Activated T-helper 17 cell treated with anti-CD3 and anti-CD28 coated beads, Interleukin-2, amount 50 U/mL, for 72 hours (primary cell): ENCODE results near the gene DCAF6. TPM values are rescaled to one million over a fixed set of nuclear protein-coding genes. Genes with fewer than 3 reads are reported as not detected.
"Not testable (repeated sequence)": the region's sequence is repeated elsewhere in the genome, so short reads cannot be mapped to it uniquely, and the experiment has no call there.

Experiments
- ATAC-seq: fragments of 150-1000 bp; cut with Tn5 transposase; replicated peaks from 2 replicates; pipeline ENCODE4 v1.10.0; 2021; ENCODE audit warnings: mild to moderate bottlenecking, moderate library complexity
- H3K27ac Mint-ChIP-seq: one replicate; pipeline ENCODE4 v1.8.0; 2022; ENCODE audit warnings: mixed read lengths
- H3K27me3 Mint-ChIP-seq: one replicate; pipeline ENCODE4 v1.8.0; 2022; ENCODE audit warnings: mixed read lengths
- H3K36me3 Mint-ChIP-seq: one replicate; pipeline ENCODE4 v1.8.0; 2022; ENCODE audit warnings: low read depth, mild to moderate bottlenecking, mixed read lengths
- H3K4me1 Mint-ChIP-seq: one replicate; pipeline ENCODE4 v1.8.0; 2022; ENCODE audit warnings: mixed read lengths
- H3K4me3 Mint-ChIP-seq: one replicate; pipeline ENCODE4 v1.8.0; 2022; ENCODE audit warnings: mild to moderate bottlenecking, mixed read lengths
- H3K9me3 Mint-ChIP-seq: one replicate; pipeline ENCODE4 v1.8.0; 2022; ENCODE audit warnings: mixed read lengths
- total RNA-seq, 2 donors: library from RNA; stranded (reverse); gene quantifications; one replicate each; pipeline ENCODE4 v1.2.3, GENCODE V29; 2022

The DCAF6 gene
- total RNA-seq, 2 donors from 2014 or later = 25.9 to 37.3 TPM

DNA sequence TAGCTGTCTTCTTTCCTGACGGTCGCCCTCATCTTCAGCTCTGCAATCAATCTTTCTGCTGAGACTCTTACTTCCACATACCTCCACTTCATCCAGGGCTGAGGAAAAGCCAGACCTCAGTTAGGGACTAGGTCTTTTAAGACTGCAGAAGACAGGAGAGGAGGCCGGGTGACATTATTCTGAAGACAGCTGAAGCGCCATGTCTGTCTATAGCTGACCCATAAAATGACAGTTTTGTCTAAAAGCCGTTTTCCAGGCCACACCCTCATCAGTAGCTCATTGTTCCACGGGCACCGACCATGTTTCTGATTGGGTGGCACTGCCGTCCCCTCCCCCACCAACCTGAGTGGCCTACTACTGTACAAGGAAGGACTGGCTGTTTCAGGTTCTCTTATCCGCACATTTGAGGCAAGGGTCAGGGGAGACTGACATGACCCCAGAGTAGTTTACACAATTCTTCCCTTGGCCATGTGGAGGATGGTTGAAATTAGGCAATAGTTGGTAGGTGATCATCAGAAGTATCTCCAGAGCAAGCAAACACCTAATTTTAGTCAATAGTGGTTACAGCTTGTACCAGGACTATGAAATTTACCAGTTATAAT is 22.5 kb upstream of the DCAF6 start, which contains the start of gene ADCY10:
TSS of gene ADCY10 (minus strand) at position 240 of the 602 bp plus-strand sequence. CDS start 8,994 bp downstream, outside the sequence.
- H3K27ac Mint-ChIP-seq = no peak within 1 kb of the TSS
- no peak within 1 kb of the TSS for H3K4me3 Mint-ChIP-seq
- H3K27me3 Mint-ChIP-seq = peaks cover 8% of the 10 kb centered on the region
- no peaks in the 10 kb centered on the region for H3K4me1 Mint-ChIP-seq
- no peak for ATAC-seq
- H3K9me3 Mint-ChIP-seq = peaks cover 11% of the 10 kb centered on the region
- peaks cover 41% of the 10 kb centered on the region for H3K36me3 Mint-ChIP-seq

DNA sequence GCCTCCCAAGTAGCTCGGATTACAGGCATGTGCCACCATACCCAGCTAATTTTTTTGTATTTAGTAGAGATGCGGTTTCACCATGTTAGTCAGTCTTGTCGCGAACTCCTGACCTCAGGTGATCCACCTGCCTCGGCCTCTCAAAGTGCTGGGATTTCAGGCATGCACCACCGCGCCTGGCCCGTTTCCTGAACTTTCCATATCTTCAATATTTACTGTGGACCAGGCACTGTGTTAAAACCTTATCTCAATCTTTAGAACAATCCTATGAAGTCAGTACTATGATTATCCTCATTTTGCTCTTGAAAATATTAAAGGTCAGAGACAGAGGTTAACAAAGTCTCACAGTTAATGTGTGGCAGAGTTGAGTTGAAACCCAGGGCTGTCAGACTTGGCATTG is 20.9 kb upstream of the DCAF6 start:
- Mint-ChIP-seq H3K9me3 (no peaks in the 10 kb centered on the region), H3K27me3 (peaks cover 3% of the 10 kb centered on the region), H3K4me1 (no peaks in the 10 kb centered on the region), H3K4me3 (no peak overlapping the region), H3K27ac (no peak overlapping the region), H3K36me3 (peaks cover 51% of the 10 kb centered on the region)
- ATAC-seq = no peak

DNA sequence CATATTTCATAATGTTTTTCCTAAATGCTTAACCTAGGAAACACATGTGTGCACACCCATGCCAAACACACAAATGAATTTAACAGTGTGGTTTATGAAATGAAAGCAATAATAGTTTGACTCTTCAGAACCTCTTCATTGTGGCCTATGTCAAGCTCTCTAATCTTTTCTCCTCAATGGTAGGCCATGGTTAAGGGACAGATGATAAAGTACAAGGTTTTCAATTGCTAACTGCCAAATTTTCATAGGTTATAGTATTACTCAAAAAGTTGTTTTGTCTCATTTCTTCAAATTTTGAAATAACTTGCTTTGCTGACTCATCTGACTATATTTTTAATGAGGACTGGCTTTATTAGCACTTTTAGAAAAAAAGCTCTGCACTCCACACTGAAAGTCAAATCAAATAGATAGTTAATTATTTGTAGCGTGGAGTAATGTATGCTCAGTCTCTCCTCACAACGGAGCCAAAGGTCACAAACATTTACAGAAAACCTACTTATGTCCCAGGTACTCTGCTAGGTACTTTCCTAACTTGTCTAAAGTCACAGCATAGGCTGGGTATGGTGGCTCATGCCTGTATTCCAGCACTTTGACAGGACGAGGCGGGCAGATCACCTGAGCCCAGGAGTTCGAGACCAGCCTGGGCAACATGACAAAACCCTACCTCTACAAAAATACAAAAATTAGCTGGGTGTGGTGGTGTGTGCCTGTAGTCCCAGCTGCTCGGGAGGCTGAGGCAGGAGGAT is 19.5 kb upstream of the DCAF6 start:
- no peaks in the 10 kb centered on the region for H3K27me3 Mint-ChIP-seq
- H3K27ac Mint-ChIP-seq = no peak overlapping the region
- no peaks in the 10 kb centered on the region for H3K9me3 Mint-ChIP-seq
- no peaks in the 10 kb centered on the region for H3K4me1 Mint-ChIP-seq
- peaks cover 51% of the 10 kb centered on the region for H3K36me3 Mint-ChIP-seq
- ATAC-seq = no peak
- H3K4me3 Mint-ChIP-seq = no peak overlapping the region

- Mint-ChIP-seq H3K27ac (no peak overlapping the region), H3K4me1 (peaks cover 4% of the 10 kb centered on the region), H3K4me3 (no peak overlapping the region), H3K9me3 (no peaks in the 10 kb centered on the region), H3K36me3 (peaks cover 39% of the 10 kb centered on the region), H3K27me3 (no peaks in the 10 kb centered on the region)
- ATAC-seq = no peak
These were observed 14.5 kb upstream of the DCAF6 start for GRCh38 chr1:167922023-167922422.

- Mint-ChIP-seq H3K9me3 (no peaks in the 10 kb centered on the region), H3K4me1 (peaks cover 4% of the 10 kb centered on the region), H3K27me3 (no peaks in the 10 kb centered on the region), H3K36me3 (peaks cover 33% of the 10 kb centered on the region), H3K4me3 (no peak overlapping the region), H3K27ac (no peak overlapping the region)
- ATAC-seq = no peak
These were observed 13.8 kb upstream of the DCAF6 start for GRCh38 chr1:167922611-167923074.

DNA sequence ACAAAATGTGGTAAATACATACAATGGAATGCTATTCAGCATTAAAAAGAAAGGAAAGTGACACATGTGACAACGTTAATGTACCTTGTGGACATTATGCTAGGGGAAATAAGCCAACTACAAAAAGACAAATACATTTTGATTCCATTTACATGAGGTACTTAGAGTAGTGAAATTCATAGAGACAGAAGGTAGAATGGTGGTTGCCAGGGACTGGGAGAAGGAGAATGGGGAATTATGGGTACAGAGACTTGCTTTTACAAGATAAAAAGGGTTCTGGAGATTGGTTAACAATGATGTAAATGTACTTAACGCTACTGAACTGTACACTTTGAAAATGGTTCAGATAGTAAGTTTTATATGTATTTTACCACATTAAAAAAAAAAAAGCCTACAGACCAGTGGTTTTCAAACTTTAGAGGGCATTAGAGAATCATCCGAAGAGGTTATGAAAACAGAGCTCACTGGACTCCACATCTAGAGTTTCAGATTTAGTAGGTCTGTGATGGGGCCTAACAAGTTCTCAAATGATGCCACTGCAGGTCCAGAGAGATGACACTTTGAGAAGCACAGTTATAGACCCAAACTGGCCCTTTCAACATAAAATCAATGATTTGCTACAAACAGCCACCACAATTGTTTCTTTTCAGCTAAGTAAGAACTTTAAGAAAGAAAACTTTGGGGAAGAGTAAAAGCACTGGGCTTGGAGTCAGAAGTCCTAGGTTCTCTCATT is 13.0 kb upstream of the DCAF6 start:
- Mint-ChIP-seq H3K4me1 (peaks cover 4% of the 10 kb centered on the region), H3K9me3 (no peaks in the 10 kb centered on the region), H3K27ac (no peak overlapping the region), H3K36me3 (peaks cover 25% of the 10 kb centered on the region), H3K27me3 (no peaks in the 10 kb centered on the region), H3K4me3 (no peak overlapping the region)
- no peak for ATAC-seq

GRCh38 chr1:167924102-167924501 is 12.4 kb upstream of the DCAF6 start:
- H3K27ac Mint-ChIP-seq = no peak overlapping the region
- H3K36me3 Mint-ChIP-seq = peaks cover 21% of the 10 kb centered on the region
- no peak overlapping the region for H3K4me3 Mint-ChIP-seq
- no peaks in the 10 kb centered on the region for H3K9me3 Mint-ChIP-seq
- no peak for ATAC-seq
- peaks cover 4% of the 10 kb centered on the region for H3K4me1 Mint-ChIP-seq
- no peaks in the 10 kb centered on the region for H3K27me3 Mint-ChIP-seq

- Mint-ChIP-seq H3K36me3 (peaks cover 17% of the 10 kb centered on the region), H3K27me3 (no peaks in the 10 kb centered on the region), H3K9me3 (no peaks in the 10 kb centered on the region), H3K4me1 (peaks cover 4% of the 10 kb centered on the region), H3K27ac (no peak overlapping the region), H3K4me3 (no peak overlapping the region)
- no peak for ATAC-seq
These were observed 11.8 kb upstream of the DCAF6 start for GRCh38 chr1:167924543-167925231.

GRCh38 chr1:167926486-167926997 is 9.9 kb upstream of the DCAF6 start:
- H3K36me3 Mint-ChIP-seq = peaks cover 8% of the 10 kb centered on the region
- no peak overlapping the region for H3K27ac Mint-ChIP-seq
- H3K27me3 Mint-ChIP-seq = no peaks in the 10 kb centered on the region
- no peak overlapping the region for H3K4me3 Mint-ChIP-seq
- H3K4me1 Mint-ChIP-seq = peaks cover 4% of the 10 kb centered on the region
- no peak for ATAC-seq
- no peaks in the 10 kb centered on the region for H3K9me3 Mint-ChIP-seq

GRCh38 chr1:167927046-167927754 is 9.3 kb upstream of the DCAF6 start:
- no peak for ATAC-seq
- no peaks in the 10 kb centered on the region for H3K9me3 Mint-ChIP-seq
- no peak overlapping the region for H3K27ac Mint-ChIP-seq
- no peak overlapping the region for H3K4me3 Mint-ChIP-seq
- peaks cover 4% of the 10 kb centered on the region for H3K4me1 Mint-ChIP-seq
- no peaks in the 10 kb centered on the region for H3K27me3 Mint-ChIP-seq
- H3K36me3 Mint-ChIP-seq = peaks cover 8% of the 10 kb centered on the region

GRCh38 chr1:167928457-167928852 is 8.0 kb upstream of the DCAF6 start:
- no peak for ATAC-seq
- no peaks in the 10 kb centered on the region for H3K27me3 Mint-ChIP-seq
- no peak overlapping the region for H3K27ac Mint-ChIP-seq
- H3K36me3 Mint-ChIP-seq = peaks cover 2% of the 10 kb centered on the region
- H3K4me1 Mint-ChIP-seq = peaks cover under 1% of the 10 kb centered on the region
- no peaks in the 10 kb centered on the region for H3K9me3 Mint-ChIP-seq
- H3K4me3 Mint-ChIP-seq = no peak overlapping the region

- not testable (repeated sequence) for H3K27me3 Mint-ChIP-seq, H3K4me1 Mint-ChIP-seq, H3K36me3 Mint-ChIP-seq, ATAC-seq, H3K4me3 Mint-ChIP-seq, H3K9me3 Mint-ChIP-seq, H3K27ac Mint-ChIP-seq
These were observed 7.6 kb upstream of the DCAF6 start for GRCh38 chr1:167928919-167929318.

GRCh38 chr1:167929725-167930124 is 6.8 kb upstream of the DCAF6 start:
- H3K27ac Mint-ChIP-seq = no peak overlapping the region

GRCh38 chr1:167933788-167934187 is 2.7 kb upstream of the DCAF6 start:
- Mint-ChIP-seq H3K27ac (no peak overlapping the region), H3K4me3 (peak overlapping the region; percentile 94), H3K27me3 (no peaks in the 10 kb centered on the region), H3K36me3 (peaks cover 30% of the 10 kb centered on the region), H3K4me1 (peaks cover 11% of the 10 kb centered on the region), H3K9me3 (no peaks in the 10 kb centered on the region)
- no peak for ATAC-seq

More at GRCh38 chr1:167929725-167930124, 6.8 kb upstream of the DCAF6 start:
- peaks cover under 1% of the 10 kb centered on the region for H3K36me3 Mint-ChIP-seq
- H3K4me1 Mint-ChIP-seq = peaks cover 6% of the 10 kb centered on the region
- no peaks in the 10 kb centered on the region for H3K27me3 Mint-ChIP-seq
- ATAC-seq = no peak
- no peak overlapping the region for H3K4me3 Mint-ChIP-seq
- no peaks in the 10 kb centered on the region for H3K9me3 Mint-ChIP-seq
